ENCODE data around the gene CCL11.

DNA sequence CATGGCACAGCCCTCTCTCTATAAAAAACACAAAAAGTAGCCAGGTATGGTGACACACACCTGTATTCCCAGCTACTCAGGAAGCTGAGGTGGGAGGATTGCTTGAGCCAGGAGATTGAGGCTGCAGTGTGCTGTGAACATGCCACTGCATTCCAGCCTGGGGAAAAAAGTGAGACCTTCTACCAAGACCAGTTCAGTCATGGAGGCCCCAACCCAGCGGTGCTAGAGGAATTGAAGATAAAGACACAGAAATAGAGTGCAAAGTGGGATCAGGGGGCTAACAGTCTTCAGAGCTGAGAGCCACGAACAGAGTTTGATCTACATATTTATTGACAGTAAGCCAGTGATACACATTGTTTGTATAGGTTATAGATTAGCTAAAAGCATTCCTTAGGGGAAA, 18.1 kb downstream of the CCL11 start:
- TF ChIP-seq POLR2A (IDR thresholded peaks at IDR 0.05; ENCODE audit: low read depth, low read length) = no peak
- TF ChIP-seq TAF1 (IDR thresholded peaks at IDR 0.05; ENCODE audit: low read depth, low read length) = no peak
- no peak for TF ChIP-seq POLR2AphosphoS5 (IDR thresholded peaks at IDR 0.05; ENCODE audit: low read depth, low read length)
- TF ChIP-seq SPI1 (IDR thresholded peaks at IDR 0.05; ENCODE audit: low read depth, low read length) = no peak

Data from GM12891 (cell line).